Fibroblast of skin of left quadriceps (primary cell): Measurements from ENCODE around the gene CDRT15L2.
"Not testable (repeated sequence)": the region's sequence is repeated elsewhere in the genome, so short reads cannot be mapped to it uniquely, and the experiment has no call there.

Experiments used
- DNase-seq, 2 experiments: peaks; one replicate each; pipeline ENCODE4 v3.0.0-alpha.2; 2013; ENCODE audit warnings: low read depth in 2 of 2

The CDRT15L2 gene

GRCh38 chr17:20575071-20575470, 4.5 kb upstream of the CDRT15L2 start:
- not testable (repeated sequence) for DNase-seq

GRCh38 chr17:20583891-20584577, 4.5 kb downstream of the CDRT15L2 start:
- not testable (repeated sequence) for DNase-seq

- DNase-seq = not testable (repeated sequence)
Observed at GRCh38 chr17:20588744-20589453, 9.4 kb downstream of the CDRT15L2 start.

- DNase-seq = not testable (repeated sequence)
Observed at GRCh38 chr17:20589454-20589810, 9.9 kb downstream of the CDRT15L2 start.

GRCh38 chr17:20591040-20591439, 11.5 kb downstream of the CDRT15L2 start:
- DNase-seq = not testable (repeated sequence)

GRCh38 chr17:20605568-20605967, 26.0 kb downstream of the CDRT15L2 start:
- DNase-seq = not testable (repeated sequence)

- DNase-seq = not testable (repeated sequence)
Observed at GRCh38 chr17:20609490-20609889, 30.0 kb downstream of the CDRT15L2 start.

- DNase-seq = no peak
Observed at GRCh38 chr17:20611309-20611708, 31.8 kb downstream of the CDRT15L2 start.

GRCh38 chr17:20612635-20613034, 33.1 kb downstream of the CDRT15L2 start:
- no peak for DNase-seq

GRCh38 chr17:20613248-20613647, 33.7 kb downstream of the CDRT15L2 start:
- no peak for DNase-seq

GRCh38 chr17:20613905-20614304, 34.4 kb downstream of the CDRT15L2 start:
- DNase-seq = no peak

GRCh38 chr17:20615461-20615860, 35.9 kb downstream of the CDRT15L2 start:
- not testable (repeated sequence) for DNase-seq
